Body of pancreas (tissue), 4 donors: ENCODE results near the gene ASTN1.

Experiments used
- CTCF ChIP-seq, 7 experiments: fragments of 450-650 bp in 4 of 7; fragments of 200-600 bp in 3 of 7; sonication (generic) in 3 of 7; IDR thresholded peaks; one replicate each; pipeline ENCODE4 v1.5.1; 2016 to 2019; ENCODE audit warnings: antibody characterized with exemption in 7 of 7
- POLR2A ChIP-seq, 3 donors: fragments of 450-650 bp; IDR thresholded peaks; one replicate each; pipeline ENCODE4 v1.6.1; 2016; ENCODE audit warnings: antibody characterized with exemption in 3 of 3, mild to moderate bottlenecking in 2 of 3

DNA sequence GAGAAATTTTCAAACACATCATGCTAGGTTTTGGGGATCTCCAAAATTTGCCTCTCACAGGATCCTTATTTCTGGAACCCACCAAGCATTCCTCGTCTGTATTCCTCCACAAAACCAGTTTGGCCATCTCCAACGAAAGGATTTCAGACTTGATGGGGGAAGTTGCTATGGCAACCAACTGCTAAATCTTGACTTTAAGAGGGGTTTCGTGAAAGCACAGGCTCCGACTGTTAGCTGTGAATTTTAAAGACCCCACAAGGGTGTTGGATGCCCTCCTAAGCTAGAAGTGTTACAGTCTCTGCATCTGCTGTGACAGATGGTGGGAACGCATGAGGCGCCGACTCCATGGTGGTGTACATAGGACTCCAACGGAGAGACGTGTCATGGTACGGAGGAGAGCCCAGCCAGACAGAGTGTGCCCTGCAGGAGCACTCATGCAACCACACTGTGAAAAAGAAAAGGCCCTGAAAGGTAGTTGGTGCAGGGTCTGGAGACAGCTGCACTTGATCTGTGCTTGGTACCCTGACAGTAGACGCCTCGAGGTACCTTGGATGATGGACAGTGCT is 147.1 kb downstream of the ASTN1 start:
- TF ChIP-seq CTCF (IDR thresholded peaks at IDR 0.05), result no peak
- no peak for TF ChIP-seq POLR2A (IDR thresholded peaks at IDR 0.05)
